Stimulated activated CD4-positive, alpha-beta T cell treated with anti-CD3 and anti-CD28 coated beads, Interleukin-15, amount 100 ng/mL, for 1 hour (primary cell): ENCODE data around the gene TGM2.

Source experiments
- DNase-seq, 2 donors: peaks; one replicate each; pipeline ENCODE4 v3.0.0-alpha.2; 2020; ENCODE audit warnings: low read depth in 1 of 2, low spot score in 1 of 2

The TGM2 gene

DNA sequence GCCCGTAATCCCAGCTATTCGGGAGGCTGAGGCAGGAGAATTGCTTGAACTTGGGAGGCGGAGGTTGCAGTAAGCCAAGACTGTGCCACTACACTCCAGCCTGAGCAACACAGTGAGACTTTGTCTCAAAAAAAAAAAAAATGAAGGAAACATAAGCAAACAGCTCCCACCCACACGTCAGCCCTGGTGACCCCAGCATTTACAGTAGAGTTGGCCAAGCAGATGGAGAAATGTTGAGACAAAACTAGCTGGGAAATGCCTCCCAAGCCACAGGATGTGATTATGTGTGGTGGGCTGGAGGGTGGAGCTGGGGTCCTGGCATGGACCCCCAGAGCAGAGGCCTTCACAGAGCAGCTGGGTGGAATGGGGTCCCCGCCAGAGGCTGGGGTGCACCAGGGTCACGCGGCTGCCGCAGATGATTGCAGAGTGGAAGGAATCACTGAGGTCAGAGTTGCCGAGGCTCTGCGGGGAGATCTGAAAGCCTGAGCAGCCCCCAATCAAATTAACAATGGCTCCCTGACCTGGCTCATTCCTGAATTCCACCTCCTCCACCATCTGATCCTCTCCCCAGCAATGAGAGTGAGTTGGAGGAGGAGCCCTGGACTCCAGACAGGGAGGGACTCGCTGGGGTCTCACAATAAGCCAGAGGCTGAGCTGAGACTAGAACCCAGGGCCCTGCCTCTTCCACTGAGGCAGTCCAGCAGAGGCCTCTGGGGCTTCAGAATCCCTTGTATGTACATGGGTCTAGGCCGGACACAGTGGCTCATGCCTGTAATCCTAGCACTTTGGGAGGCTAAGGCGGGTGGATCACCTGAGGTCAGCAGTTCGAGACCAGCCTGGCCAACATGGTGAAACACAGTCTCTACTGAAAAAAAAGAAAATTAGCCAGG is 34.7 kb upstream of the TGM2 start:
- no peak for DNase-seq

DNA sequence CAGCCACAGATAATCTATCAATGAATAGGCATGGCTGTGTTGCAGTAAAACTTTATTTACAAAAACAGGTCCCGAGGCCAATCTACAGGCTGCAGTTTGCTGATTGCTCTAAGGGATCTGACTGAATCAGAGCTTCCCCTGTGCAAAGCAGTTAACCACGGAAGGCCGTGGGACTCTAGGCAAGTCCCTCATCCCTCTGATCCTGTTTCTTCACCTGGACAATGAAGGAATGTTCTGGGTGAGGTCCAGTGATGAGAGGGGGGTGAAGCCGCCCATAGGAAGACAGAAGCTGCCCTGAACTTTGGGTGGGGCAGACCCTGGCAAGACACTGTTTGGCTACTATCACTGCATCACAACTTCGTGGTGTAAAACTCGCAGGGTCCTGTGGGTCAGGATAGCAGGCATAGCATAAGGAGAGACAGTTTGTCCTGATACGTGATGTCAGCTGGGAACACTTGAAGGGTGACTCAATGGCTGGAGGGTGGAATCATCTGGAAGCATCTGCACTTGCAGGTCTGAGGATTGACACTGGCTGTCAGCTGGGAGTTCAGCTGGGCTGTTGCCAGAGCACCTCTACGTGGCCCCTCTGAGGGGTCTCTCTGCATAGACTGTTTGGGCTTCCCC is 33.3 kb upstream of the TGM2 start:
- DNase-seq, result no peak

DNA sequence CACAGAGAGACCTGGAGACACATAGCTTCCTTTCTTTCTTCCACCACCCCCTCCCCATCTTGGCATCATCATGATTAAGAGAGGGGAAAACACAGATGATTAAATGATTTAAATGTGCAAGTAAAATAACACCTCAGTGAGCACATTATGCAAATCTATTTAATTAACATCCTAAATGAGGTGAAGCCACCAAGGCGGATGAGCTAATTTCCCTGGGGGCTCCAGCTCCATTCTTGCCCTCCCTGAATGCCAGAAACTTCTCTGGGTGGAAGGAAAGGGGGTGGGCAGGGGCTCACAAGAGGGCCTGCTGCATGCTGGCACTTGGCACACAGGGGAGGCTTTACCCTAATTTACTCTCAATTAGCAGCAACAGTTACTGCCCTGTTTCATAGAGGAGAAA is 32.5 kb upstream of the TGM2 start:
- DNase-seq, result no peak

DNA sequence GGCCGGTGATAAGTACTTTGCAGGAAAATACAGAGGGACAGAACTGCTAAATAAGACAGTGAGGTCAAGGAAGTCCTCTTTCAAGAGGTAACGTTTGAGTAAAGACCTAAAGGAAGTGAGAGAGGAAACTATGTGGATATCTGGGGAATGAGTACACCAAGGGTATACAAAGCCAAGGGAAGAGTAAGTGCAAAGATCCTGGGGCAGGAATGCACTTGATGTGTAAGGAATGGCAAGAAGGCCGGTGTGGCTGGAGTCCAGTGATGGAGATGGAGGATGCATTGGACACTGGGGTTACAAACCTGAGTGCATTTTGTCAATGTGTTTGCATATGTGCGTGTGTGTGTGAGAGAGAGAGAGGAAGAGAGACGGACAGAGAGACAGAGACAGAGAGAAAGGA is 32.1 kb upstream of the TGM2 start:
- no peak for DNase-seq

DNA sequence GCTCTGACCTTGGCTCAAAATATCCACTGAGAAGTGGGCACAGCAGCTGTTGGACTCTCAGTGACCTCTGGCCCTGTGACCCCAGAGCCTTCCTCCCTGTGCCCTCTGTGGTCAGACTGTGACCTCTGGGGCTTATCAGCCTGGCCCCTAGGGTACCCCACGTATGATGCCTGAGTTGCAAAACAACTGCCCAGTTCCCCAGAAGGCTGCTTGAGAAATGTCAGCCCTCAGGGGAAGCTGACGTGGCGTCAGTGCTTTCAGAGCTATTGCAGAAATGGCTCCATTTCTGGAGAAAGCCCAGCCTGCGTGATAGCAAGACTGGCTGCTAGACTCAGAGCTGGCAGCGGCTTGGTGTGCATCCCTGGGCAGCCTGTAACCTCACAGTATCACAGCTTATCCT is 31.5 kb upstream of the TGM2 start:
- no peak for DNase-seq

DNA sequence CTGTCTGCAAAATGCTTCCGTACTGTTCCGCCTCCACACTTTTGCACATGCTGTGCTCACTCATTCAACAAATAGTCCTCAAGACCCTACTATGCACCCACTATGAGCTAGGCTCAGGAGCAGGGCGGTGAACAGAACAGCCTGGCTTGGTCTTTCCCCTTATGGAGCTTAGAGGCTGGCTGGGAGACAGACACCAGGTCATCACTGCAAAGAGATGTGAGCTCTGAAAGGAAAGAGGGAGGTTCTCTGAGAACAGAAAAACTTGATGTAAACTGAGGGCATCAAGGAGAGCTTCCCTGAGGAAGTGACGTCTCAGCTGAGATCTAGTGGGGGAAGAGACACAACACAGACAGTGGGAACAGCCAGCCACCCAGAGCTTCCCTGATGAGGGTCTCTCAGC is 31.0 kb upstream of the TGM2 start:
- DNase-seq, result no peak

DNA sequence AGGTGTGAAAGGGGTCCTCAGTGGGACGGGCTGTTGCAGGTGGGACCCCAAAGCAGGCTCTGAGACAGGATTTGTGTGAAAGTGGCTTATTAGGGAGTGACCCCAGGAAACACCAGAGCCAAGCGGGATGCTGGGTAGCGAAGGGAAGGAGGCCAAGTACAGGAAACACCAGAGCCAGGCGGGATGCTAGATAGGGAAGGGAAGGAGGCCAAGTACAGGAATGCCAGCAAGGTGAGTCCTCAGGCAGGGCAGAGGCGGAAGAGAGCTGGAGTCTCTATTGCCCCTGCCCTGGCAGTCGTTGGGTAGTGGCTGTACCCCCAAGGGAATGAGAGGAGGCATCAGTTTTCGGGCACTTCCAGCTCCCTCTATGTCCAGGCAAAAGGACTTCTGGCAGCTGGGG is 30.5 kb upstream of the TGM2 start:
- no peak for DNase-seq

DNA sequence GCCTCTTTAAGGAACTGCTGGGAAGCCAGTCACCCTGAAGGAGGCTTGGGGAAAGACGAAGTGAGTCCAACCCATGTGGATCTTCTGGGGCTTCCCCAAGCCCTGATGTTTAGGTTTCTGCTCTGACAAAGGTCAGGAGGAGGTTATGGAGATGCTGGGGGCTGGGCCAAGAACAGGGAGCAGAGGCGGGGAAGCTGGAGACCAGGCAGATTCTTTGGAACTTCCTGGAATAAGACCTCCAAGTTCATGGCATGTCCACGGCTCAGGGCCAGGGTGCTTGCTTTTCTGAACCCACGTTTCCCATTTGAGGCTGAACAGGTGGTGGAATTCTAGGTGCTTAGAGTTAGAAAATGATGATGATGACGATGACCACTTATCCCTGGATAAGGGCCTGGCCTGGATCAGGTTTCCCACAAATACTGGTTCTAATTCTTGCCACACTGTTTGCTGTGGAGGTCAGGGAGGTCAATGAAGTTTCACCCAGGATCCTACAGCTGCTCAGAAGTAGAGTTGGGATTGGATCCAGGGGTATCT is 30.0 kb upstream of the TGM2 start:
- no peak for DNase-seq

DNA sequence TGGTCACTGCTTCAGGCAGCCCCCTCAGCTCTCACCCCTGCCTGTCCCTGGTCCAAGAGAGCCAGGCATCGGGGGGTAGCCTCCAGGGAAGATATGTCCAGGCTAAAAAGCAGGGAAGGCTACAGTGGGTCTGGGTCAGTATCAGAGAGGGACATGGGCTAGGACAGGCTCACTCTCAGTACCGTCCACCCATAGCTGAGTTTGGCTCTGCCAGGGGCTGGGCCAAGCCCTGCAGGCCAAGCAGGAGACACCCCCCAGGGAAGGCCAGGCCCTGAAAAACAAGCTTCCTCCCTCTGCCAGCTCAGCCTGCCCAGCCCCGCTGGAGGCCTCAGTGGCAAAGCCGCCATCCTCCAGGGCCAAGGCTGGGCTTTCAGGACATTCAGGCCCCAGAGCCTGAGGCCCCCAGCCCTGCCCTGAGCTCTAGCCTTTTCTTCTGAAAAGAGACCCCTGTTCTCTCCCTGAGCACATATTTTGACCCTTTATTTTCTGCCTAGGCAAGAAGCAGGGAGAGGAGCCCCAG is 28.6 kb upstream of the TGM2 start:
- no peak for DNase-seq

DNA sequence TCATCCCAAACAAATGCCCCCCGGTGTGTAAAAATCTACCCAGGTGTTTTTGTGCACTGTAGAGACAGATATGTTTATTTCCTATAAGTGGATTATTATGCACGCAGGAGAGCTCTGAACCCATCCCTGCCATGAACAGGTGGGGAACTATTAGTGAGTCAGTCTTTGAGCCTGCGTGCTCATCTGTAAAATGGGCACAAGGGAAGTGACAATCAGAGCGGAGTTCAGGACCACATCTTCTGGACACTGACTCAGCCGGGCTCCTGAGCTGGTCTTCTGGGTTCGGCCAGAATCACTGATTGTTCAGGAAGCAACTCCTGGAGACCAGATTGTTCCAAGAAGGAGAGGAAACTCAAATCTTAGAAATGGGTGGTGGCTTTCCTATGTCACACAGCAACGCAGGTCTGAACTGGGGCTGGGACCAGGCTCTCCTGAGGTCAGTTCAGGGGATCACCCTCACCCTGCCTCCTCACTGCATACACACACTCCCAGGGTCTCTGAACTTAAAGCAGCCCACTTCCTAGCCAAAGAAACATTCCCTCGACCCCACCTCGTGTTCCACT is 27.3 kb upstream of the TGM2 start:
- no peak for DNase-seq

DNA sequence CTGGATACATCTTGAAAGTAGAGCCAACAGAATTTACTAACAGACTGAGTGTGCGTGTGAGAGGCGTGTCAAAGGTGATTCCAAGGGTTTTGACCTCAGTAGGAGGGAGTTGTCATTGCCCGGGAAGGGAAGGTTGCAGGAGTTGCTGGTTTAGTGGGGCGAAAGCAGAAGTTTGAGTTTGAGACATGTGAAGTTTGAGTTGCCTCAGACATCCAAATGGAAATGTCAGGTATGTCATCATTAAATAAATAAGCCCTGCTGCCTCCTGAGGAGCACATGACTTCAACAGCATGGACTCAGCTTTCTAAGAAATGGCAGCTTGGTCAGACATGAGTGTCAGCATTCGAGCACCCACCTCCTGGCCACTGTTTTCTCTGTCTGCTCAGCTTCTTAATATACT is 26.6 kb upstream of the TGM2 start:
- DNase-seq, result no peak

DNA sequence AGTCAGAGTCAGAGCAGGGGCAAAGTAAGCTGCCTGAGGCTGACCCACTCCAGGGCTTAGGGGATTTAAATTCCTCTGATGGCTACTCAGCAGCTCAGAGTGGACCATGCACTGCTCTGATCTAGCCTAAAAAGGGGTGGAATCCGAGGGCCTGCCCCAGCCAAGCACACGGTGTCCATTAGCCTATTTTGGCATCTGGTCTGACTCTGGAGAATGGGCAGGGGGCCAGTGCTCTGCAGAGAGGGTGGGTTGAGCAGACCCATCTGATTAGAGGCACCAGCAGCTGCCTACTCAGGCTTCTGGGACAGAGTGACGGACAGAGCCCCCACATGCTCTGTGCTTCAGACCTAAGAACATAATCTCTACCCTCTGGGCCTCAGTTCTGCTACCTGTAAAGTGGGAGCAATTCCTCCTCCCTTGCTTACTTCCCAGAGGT is 25.9 kb upstream of the TGM2 start:
- DNase-seq, result no peak

DNA sequence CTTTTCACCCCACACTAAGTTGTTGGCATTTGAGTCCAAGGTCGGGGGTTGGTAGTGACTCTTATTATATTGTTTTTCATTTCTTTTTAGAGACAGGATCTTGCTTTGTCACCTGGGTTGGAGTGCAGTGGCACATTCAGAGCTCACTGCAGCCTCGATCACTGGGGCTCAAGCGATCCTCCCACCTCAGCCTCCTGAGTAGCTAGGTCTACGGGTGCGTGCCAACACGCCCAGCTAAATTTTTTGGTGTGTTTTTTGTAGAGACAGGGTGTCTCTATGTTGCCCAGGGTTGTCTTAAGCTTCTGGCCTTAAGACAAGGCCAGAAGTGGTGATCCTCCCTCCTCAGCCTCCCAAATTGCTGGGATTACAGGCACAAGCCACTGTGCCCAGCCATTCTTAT is 25.1 kb upstream of the TGM2 start:
- no peak for DNase-seq

DNA sequence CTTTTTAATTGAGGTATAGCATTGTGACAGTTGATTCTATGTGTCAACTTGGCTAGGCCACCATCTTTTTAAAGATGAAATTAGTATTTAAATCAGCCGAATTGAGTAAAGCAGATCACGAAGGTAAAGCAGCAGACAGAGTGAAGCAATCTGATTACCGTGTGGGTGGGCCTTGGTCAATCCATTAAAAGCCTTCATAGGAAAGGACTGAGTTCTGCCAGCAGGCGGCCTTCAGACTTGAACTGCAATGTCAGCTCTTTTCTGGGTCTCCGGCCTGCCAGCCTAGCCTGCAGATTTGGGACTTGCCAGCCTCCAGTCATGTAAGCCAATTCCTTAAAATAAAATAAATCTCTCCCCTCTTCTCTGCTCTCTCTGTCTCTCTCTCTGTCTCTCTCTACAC is 22.4 kb upstream of the TGM2 start:
- DNase-seq, result no peak

DNA sequence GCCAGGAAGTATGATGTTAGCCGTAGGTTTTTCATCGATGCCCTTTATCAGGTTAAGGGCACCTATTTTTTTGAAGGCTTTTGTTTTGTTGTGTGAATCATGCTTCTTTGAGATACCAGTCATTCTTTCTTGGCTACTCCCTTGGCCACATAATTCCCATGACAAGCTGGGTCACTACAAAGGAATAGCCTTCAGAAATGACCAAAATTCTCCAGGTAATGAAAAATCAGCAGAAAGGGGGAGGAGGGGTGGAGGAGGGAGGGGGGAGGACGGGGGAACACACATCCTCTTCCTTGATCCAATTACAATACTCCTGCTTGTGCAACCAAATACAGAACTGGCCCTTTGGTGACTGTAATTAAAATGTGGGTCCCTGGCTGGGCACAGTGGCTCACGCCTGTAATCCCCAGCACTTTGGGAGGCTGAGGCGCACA is 21.7 kb upstream of the TGM2 start:
- DNase-seq, result no peak

DNA sequence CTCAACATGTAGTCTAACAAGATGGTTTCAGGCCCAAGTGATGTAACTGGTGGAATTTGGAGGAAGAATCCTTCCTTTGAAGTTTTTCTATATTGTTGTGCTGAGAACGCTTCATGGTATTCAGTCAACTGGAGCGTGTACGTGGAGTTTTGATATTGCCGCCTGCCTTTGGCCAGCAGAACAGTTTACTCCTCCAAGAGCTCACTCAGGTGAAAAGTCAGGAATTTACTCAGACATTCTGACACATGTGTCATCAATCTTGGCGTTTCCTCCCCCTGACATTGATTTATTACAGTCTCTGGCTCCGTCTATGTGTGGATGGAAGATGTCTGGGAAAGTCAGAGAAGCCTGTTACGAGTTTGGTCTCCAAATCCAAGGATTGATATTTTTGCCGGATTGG is 19.0 kb upstream of the TGM2 start:
- no peak for DNase-seq

DNA sequence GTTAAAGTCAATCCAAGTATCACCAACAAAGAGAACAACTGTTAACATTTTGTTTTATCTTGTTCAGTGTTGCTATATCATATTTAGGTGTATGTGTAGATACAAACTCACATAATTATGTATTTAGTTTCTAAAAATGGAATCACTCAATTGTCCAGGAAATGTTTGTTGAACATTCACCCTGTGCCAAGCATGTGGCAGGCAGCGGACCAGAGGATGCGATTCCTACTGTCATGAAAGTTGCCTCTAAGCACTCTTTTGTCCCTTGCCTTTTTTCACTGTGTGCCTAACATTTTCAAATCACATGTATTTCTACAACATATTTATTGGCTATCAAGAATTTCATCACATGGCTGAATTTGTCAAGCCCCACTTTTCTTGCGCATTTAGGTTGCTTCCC is 16.9 kb upstream of the TGM2 start:
- no peak for DNase-seq

DNA sequence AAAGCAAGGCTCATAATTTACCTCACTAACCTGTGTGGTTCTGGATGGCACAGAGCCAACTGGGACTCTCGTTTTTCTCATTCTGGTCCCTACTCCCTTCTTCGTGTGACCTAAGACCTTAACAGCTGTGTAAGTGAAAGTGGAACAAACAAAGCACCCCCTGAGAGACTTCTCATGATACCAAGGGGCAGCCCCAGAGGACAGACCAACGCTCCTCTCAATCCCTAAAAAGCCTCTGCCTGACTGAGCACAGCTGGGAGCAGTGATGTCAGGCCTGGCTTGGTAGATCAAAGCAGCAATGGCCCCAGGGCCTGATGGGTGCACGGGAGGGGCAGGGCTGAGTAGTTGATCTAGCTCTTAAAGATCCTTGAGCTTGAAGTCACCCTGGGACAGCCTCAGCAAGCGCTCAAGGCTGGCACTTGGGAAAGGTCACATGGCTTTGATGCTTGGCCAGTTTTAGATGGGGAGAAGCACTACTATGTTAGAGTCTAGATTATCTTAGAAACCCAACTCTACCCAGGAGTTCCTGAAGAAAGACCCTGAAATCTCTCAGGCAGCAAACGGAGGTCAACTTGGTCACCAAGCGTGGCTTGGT is 16.2 kb upstream of the TGM2 start:
- no peak for DNase-seq

DNA sequence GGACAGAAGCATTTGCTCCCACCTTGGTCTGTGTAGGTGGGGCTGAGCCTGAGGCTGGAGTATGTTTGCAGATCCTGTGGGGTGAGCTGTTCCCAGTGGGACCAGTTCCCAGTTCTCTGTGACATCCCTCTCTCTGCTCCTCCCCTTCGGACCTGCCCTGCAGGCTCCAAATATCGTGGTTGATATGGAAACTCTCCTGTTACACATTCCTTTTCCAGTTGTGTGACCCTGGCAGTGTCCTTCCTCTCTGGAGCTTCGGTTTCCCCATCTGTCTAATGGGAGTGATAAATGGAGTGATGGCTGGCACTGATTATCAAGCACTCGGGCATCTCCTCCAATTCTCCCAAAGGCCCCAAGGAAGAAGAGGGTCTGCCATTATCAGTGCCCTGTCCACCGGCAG is 15.7 kb upstream of the TGM2 start:
- DNase-seq, result no peak

DNA sequence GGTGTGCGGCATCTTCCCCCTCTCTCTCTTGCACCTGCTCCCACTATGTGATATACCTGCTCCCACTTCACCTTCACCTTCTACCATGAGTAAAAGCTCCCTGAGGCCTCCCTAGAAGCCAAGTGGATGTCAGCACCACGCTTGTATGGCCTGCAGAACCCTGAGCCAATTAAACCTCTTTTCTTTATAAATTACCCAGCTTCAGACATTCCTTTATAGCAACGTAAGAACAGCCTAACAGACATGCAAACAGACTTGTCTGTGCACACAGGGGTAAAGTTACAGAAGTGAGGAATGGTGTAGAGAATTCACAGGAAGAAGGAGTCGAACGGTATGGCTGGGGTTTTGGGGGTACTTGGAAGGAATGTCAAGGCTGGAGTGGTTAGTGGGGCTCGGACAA is 14.8 kb upstream of the TGM2 start:
- DNase-seq, result no peak

DNA sequence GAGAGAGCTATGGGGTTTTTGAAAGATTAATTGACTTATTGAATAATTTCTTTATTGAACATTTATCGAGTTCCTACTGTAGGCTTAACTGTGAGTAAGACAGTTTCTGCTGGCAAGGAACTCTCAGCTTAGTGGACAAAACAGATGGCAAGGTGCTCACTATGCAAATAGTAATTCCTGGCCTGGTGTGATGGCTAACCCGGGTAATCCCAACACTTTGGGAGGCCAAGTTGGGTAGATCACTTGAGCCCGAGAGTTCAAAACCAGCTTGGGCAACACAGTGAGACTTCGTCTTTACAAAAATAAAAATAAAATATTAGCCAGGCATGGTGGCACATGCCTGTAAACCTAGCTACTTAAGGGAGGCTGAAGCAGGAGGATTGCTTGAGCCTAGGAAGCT is 13.5 kb upstream of the TGM2 start:
- no peak for DNase-seq

DNA sequence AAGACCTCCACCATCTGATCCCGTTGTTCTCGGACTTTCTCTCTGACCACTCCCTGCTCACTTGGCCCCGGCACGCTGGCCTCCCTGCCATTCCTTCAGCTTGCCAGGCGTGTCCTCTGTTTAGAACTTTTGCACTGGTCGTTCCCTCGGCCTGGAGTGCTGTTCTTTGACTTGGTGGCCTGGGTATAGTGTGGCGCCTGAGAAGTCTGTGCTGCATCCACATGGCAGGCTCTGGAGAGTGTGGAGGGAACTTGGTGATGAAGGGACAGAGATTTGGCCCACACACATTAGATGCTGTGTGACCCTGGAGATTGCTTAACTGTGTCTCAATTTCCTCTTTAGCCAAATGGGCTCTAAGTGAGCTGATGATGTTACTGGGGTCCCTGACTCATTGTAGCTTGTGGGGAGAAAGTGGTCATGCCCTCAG is 13.0 kb upstream of the TGM2 start:
- DNase-seq, result no peak
